Retinal pigment epithelial cell (primary cell): Measurements from ENCODE around the gene MON2.
"Not testable (repeated sequence)": the region's sequence is repeated elsewhere in the genome, so short reads cannot be mapped to it uniquely, and the experiment has no call there.

Source experiments
- DNase-seq: peaks from one replicate; pipeline ENCODE4 v3.0.0-alpha.2; 2010; ENCODE audit warnings: low read depth
- H3K4me3 ChIP-seq: 2 replicates; pipeline ENCODE4 v1.5.1; 2011; ENCODE audit warnings: mild to moderate bottlenecking, low read length, control low read depth, moderate library complexity
- TF ChIP-seq, protein P1 (sequence below): conservative IDR thresholded peaks from 2 replicates; pipeline ENCODE4 v1.5.1; 2011; ENCODE audit warnings: low read depth, low read length, control low read depth, inconsistent platforms

Gene MON2

DNA sequence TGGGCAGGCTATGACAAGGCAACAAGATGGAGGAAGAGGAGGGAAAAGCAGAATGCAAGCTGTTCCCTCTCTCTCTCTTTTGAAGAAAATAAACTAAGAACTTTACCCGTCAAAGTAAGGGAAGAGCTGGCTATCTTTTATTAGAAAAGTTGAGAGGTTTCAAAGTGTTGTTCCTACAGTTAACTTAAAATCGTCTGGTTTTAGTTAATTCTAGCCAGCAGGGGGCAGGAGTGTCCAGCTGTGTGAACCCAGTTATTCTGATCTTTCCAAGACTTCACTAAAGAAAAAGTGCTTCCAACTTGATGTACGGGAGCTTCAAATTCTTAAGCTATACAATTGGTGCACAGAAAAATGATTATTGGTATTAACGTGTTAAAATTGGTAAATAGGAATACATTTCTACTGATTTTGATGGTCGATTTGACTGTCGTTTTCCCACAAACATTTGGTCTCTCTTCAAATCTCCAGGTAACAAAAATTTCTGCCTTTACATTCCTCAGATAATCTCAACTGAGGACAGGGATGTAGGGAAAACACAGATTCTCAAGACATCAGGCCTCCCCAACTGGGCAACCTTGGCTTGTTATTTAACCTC, 28.4 kb upstream of the MON2 start:
- H3K4me3 ChIP-seq, result no peak overlapping the region
- TF ChIP-seq, protein P1, sequence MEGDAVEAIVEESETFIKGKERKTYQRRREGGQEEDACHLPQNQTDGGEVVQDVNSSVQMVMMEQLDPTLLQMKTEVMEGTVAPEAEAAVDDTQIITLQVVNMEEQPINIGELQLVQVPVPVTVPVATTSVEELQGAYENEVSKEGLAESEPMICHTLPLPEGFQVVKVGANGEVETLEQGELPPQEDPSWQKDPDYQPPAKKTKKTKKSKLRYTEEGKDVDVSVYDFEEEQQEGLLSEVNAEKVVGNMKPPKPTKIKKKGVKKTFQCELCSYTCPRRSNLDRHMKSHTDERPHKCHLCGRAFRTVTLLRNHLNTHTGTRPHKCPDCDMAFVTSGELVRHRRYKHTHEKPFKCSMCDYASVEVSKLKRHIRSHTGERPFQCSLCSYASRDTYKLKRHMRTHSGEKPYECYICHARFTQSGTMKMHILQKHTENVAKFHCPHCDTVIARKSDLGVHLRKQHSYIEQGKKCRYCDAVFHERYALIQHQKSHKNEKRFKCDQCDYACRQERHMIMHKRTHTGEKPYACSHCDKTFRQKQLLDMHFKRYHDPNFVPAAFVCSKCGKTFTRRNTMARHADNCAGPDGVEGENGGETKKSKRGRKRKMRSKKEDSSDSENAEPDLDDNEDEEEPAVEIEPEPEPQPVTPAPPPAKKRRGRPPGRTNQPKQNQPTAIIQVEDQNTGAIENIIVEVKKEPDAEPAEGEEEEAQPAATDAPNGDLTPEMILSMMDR, result peak; percentile 69
- no peak for DNase-seq

DNA sequence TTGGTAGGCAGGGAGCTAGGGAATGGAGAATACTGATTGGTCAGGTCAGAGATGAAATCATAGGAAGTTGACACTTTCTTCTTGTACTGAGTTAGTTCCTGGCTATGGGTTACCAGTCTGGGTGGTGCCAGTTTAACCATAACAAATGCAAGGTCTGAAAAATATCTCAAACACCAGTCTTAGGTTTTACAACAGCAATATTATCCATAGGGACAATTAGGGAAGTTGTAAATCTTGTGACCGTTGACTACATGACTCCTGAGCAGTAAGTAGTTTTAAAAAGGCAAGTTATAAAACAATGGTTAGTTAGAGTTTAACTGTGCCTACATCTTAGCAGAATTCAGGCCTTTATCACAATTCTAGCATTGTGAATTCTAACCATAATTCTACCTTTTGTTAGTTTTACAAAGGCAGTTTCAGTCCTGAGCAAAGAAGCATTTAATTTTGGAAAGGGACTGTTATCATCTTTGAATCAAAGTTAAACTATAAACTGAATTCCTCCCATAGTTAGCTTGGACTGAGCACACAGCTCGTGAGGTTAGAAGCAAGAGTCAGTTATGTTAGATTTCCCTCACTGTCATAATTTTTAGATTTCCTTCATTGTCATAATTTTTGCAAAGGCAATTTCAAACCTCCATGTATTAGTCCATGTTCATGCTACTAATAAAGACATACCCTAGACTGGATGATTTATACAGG, 19.7 kb upstream of the MON2 start:
- no peak for DNase-seq
- TF ChIP-seq, protein P1, result no peak
- no peak overlapping the region for H3K4me3 ChIP-seq

DNA sequence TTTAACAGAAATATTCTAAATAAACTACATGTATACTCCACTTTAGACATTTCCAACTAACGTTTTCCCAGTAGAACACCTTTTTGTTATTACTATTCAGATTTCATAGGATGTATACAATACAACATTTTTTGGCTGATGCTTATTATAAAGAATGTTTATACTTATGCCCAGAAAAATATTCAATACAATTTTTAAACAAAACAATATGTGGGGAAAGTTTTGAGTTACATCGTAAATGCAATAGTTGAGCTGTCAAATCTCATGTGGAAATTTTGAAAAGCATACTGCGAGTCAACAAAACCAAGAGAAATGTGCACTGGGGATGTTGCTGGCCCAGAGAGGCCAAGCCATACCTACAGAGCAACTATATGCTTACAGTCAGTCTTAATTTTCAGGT, 18.2 kb upstream of the MON2 start:
- H3K4me3 ChIP-seq, result no peak overlapping the region
- DNase-seq, result no peak
- TF ChIP-seq, protein P1, result no peak

DNA sequence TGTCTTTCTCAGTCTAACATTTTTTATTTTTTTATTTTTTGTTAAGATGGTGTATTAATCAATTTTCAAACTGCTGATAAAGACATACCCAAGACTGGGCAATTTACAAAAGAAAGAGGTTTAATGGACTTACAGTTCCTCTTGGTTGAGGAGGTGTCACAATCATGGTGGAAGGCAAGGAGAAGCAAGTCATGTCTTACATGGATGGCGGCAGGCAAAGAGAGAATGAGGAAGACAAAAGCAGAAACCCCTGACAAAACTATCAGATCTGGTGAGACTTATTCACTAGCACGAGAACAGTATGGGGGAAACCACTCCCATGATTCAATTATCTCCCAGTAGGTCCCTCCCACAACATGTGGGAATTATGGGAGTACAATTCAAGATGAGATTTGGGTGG, 11.2 kb upstream of the MON2 start:
- not testable (repeated sequence) for DNase-seq, H3K4me3 ChIP-seq

DNA sequence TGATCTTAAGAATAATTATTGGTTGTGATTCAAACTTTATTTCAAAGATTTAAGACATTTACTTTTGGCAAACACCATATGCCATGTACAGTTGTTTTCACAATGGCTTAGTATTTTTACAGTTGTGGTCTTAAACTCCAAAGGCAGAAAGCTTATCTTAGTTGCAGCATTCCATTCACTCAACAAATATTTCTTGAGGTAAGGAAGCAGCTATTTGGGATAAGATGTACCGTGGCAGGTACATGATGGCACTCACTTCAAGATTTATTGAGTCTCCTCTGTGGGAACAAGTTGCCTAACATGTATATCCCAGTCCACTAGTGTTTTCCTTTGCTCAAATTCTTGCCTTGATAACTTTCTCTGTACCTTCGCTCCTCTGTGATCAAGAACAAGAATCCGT, 8.0 kb upstream of the MON2 start:
- TF ChIP-seq, protein P1, result no peak
- no peak for DNase-seq
- no peak overlapping the region for H3K4me3 ChIP-seq

DNA sequence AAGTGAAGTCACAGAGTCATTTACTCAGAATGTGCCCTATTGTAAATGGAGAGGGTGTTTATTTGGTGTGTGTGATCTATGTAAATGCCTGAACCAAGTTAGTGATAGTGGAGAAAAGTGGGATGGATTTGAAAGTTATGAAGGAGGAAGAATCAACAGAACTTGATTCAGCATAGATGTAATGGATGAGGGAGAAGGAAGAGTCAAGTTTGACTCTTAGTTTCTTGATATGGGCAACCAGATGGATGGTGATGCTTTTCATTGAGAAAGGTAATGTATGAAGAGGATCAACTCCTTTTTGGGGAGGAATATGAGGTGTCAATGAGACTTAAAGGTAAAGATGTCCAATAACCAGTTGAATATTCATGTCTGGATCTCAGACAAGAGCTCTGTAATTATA, 6.7 kb upstream of the MON2 start:
- H3K4me3 ChIP-seq, result no peak overlapping the region
- TF ChIP-seq, protein P1, result no peak
- DNase-seq, result no peak

DNA sequence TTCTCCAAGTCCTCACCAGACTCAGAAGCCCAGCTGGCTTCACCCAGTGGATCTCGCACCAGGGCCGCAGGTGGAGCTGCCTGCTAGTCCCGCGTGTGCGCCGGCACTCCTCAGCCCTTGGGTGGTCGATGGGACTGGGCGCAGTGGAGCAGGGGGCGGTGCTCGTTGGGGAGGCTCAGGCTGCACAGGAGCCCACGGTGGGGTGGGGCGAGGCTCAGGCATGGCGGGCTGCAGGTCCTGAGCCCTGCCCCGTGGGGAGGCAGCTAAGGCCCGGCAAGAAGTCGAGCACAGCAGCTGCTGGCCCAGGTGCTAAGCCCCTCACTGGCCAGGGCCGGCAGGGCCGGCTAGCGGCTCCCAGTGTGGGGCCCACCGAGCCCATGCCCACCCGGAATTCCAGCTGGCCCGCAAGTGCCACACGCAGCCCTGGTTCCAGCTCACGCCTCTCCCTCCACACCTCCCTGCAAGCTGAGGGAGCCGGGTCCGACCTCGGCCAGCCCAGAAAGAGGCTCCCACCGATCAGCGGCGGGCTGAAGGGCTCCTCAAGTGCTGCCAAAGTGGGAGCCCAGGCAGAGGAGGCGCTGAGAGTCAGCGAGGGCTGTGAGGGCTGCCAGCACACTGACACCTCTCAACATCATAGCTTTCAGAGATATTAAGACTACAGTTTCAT, 5.3 kb upstream of the MON2 start:
- DNase-seq, H3K4me3 ChIP-seq: not testable (repeated sequence)

DNA sequence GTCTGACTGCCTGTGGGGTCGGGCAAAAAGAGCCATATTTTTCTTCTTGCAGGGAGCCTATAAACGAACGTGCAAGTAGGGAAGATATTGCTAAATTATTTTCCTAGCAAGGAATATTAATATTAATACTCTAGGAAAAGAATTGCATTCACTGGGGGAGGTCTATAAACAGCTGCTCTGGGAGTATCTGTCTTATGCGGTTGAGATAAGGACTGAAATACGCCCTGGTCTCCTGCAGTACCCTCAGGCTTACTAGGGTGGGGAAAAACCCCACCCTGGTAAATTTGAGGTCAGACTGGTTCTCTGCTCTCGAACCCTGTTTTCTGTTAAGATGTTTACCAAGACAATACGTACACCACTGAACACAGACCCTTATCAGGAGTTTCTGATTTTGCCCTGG, 3.4 kb upstream of the MON2 start:
- H3K4me3 ChIP-seq, DNase-seq: not testable (repeated sequence)
